ENCODE results near the gene SELENBP1. TPM values are rescaled to one million over a fixed set of nuclear protein-coding genes. Genes with fewer than 3 reads are reported as not detected.
A peak's percentile ranks its signal among the peaks of the same experiment; 100 is the strongest.
"Not testable (repeated sequence)": the region's sequence is repeated elsewhere in the genome, so short reads cannot be mapped to it uniquely, and the experiment has no call there.

The SELENBP1 gene
- total RNA-seq, 5 donors from 2014 or later (not counting 1 experiment from before 2014, with no cell fraction given), result 0.72 to 1.2 (median 0.93) TPM; not detected in 2

GRCh38 chr1:151401125-151401788 lies 28.8 kb upstream of the SELENBP1 start:
- Histone ChIP-seq H3K27ac (ENCODE audit: low read length) (no peak overlapping the region), H3K36me3 (ENCODE audit: control insufficient read depth in 2 of 2, extremely low read depth in 1 of 2, insufficient read depth in 1 of 2, low read length in 1 of 2) (peaks cover 9 to 50% of the 10 kb centered on the region in 2 donors), H3K4me3 (ENCODE audit: control insufficient read depth in 1 of 2, extremely low read depth in 1 of 2, low read length in 1 of 2) (no peak overlapping the region), H3K27me3 (replicated peaks in 1 of 2; ENCODE audit: control insufficient read depth in 2 of 2, extremely low read depth in 1 of 2, insufficient read depth in 2 of 2, low read length in 1 of 2) (no peaks in the 10 kb centered on the region), H3K4me1 (ENCODE audit: control insufficient read depth in 1 of 2, extremely low read depth in 1 of 2, insufficient read depth in 2 of 2, low read length in 2 of 2) (peaks cover 13 to 17% of the 10 kb centered on the region in 2 experiments), H3K9me3 (no peaks in the 10 kb centered on the region)
- ChIA-PET POLR2A (interaction anchor here in 1 of 2 donors (0.6 to 0.7 kb wide), 2 partner anchors 10 to 36 kb away, joined by 3 to 4 read pairs; no protein-coding TSS in a partner anchor), CTCF (interaction anchor here in 1 of 2 donors (1.3 kb wide), 1 partner anchor 60 kb away, joined by 4 read pairs; no protein-coding TSS in a partner anchor)
- H3K4me1 Mint-ChIP-seq, result peaks cover 28 to 32% (median 32%) of the 10 kb centered on the region in 3 donors
- H3K27ac Mint-ChIP-seq, result peak overlapping the region; percentile 95 to 98
- WGBS (ENCODE audit: insufficient coverage), result 98% methylated on average over 9 of the region's 13 CpGs
- H3K36me3 Mint-ChIP-seq, result peaks cover 47% of the 10 kb centered on the region
- ATAC-seq (replicated peaks in 1 of 4), result no peak
- peak overlapping the region; percentile 89 to 100 (median 97) for H3K4me3 Mint-ChIP-seq
- H3K9me3 Mint-ChIP-seq, result no peaks in the 10 kb centered on the region
- no peak for DNase-seq
- H3K27me3 Mint-ChIP-seq, result no peaks in the 10 kb centered on the region

- Histone ChIP-seq H3K27me3 (replicated peaks in 1 of 2; ENCODE audit: control insufficient read depth in 2 of 2, extremely low read depth in 1 of 2, insufficient read depth in 2 of 2, low read length in 1 of 2) (no peaks in the 10 kb centered on the region), H3K4me1 (ENCODE audit: control insufficient read depth in 1 of 2, extremely low read depth in 1 of 2, insufficient read depth in 2 of 2, low read length in 2 of 2) (peaks cover 13 to 17% of the 10 kb centered on the region in 2 experiments), H3K27ac (ENCODE audit: low read length) (peak within 1 kb of the TSS; percentile 94), H3K36me3 (ENCODE audit: control insufficient read depth in 2 of 2, extremely low read depth in 1 of 2, insufficient read depth in 1 of 2, low read length in 1 of 2) (peaks cover 9 to 33% of the 10 kb centered on the region in 2 donors), H3K4me3 (ENCODE audit: control insufficient read depth in 1 of 2, extremely low read depth in 1 of 2, low read length in 1 of 2) (peak within 1 kb of the TSS; percentile 70 to 72), H3K9me3 (no peaks in the 10 kb centered on the region)
- Mint-ChIP-seq H3K4me1 (peaks cover 28 to 32% (median 32%) of the 10 kb centered on the region in 3 donors), H3K36me3 (peaks cover 36% of the 10 kb centered on the region), H3K27me3 (no peaks in the 10 kb centered on the region), H3K9me3 (no peaks in the 10 kb centered on the region), H3K4me3 (peak within 1 kb of the TSS; percentile 89 to 100 (median 97)), H3K27ac (peak within 1 kb of the TSS; percentile 95 to 98)
- ChIA-PET CTCF (interaction anchor here (0.7 to 1.7 kb wide), 7 partner anchors 54 to 425 kb away, joined by 3 to 5 read pairs (median 3); partner anchors contain the start of genes CERS2 (in 1 of the 2) and PI4KB (in 1 of the 2)), POLR2A (interaction anchor here (0.6 to 1.3 kb wide), 7 partner anchors 60 to 440 kb away, joined by 3 to 8 read pairs (median 4); partner anchors contain the start of gene PI4KB (in 1 of the 2))
- DNase-seq, result peak; percentile 59 to 95 (median 81)
- ATAC-seq (replicated peaks in 1 of 4), result peak; percentile 93 to 95 (median 94)
- under 1% methylated on average over 50 of the region's 63 CpGs for WGBS (ENCODE audit: insufficient coverage)
Measured at GRCh38 chr1:151399324-151400171, 27.0 kb upstream of the SELENBP1 start, which contains the start of gene PSMB4. PSMB4 (plus strand) TSS chr1:151399573; CDS start chr1:151399588, 15 bp downstream.

GRCh38 chr1:151396265-151396664 lies 23.8 kb upstream of the SELENBP1 start:
- Histone ChIP-seq H3K36me3 (ENCODE audit: control insufficient read depth in 2 of 2, extremely low read depth in 1 of 2, insufficient read depth in 1 of 2, low read length in 1 of 2) (peaks cover 7 to 11% of the 10 kb centered on the region in 2 donors), H3K4me1 (ENCODE audit: control insufficient read depth in 1 of 2, extremely low read depth in 1 of 2, insufficient read depth in 2 of 2, low read length in 2 of 2) (peaks cover 13 to 17% of the 10 kb centered on the region in 2 experiments)
- Mint-ChIP-seq H3K4me1 (peaks cover 20 to 25% (median 23%) of the 10 kb centered on the region in 3 donors), H3K36me3 (peaks cover 15% of the 10 kb centered on the region)
- H3K9me3 Mint-ChIP-seq; ATAC-seq (replicated peaks in 1 of 4); H3K27ac Mint-ChIP-seq; DNase-seq; H3K4me3 ChIP-seq (ENCODE audit: control insufficient read depth in 1 of 2, extremely low read depth in 1 of 2, low read length in 1 of 2); H3K9me3 ChIP-seq; H3K27me3 ChIP-seq (replicated peaks in 1 of 2; ENCODE audit: control insufficient read depth in 2 of 2, extremely low read depth in 1 of 2, insufficient read depth in 2 of 2, low read length in 1 of 2); H3K27me3 Mint-ChIP-seq; H3K27ac ChIP-seq (ENCODE audit: low read length); CTCF ChIA-PET; H3K4me3 Mint-ChIP-seq: not testable (repeated sequence)
- no CpG with 5 or more reads among the region's 5 CpGs for WGBS (ENCODE audit: insufficient coverage)
- POLR2A ChIA-PET, result interaction anchor here in 1 of 2 donors (0.6 kb wide), 2 partner anchors 46 to 363 kb away, joined by 4 to 7 read pairs; no protein-coding TSS in a partner anchor

GRCh38 chr1:151393583-151393982 lies 21.1 kb upstream of the SELENBP1 start:
- H3K9me3 ChIP-seq, result no peaks in the 10 kb centered on the region
- CTCF ChIA-PET, result no interaction called here

GRCh38 chr1:151391079-151391563 lies 18.6 kb upstream of the SELENBP1 start:
- no CpG with 5 or more reads among the region's 3 CpGs for WGBS (ENCODE audit: insufficient coverage)
- no peak overlapping the region for H3K27ac Mint-ChIP-seq
- no peaks in the 10 kb centered on the region for H3K9me3 Mint-ChIP-seq

More at GRCh38 chr1:151393583-151393982, 21.1 kb upstream of the SELENBP1 start:
- no peaks in the 10 kb centered on the region for H3K36me3 ChIP-seq (ENCODE audit: control insufficient read depth in 2 of 2, extremely low read depth in 1 of 2, insufficient read depth in 1 of 2, low read length in 1 of 2)
- Mint-ChIP-seq H3K4me3 (no peak overlapping the region), H3K4me1 (peaks cover 0 to 4% (median 0%) of the 10 kb centered on the region in 3 donors), H3K36me3 (no peaks in the 10 kb centered on the region), H3K27me3 (peaks cover 0 to 2% of the 10 kb centered on the region in 2 donors), H3K9me3 (no peaks in the 10 kb centered on the region), H3K27ac (no peak overlapping the region)
- peaks cover under 1 to 2% of the 10 kb centered on the region in 2 experiments for H3K4me1 ChIP-seq (ENCODE audit: control insufficient read depth in 1 of 2, extremely low read depth in 1 of 2, insufficient read depth in 2 of 2, low read length in 2 of 2)
- H3K4me3 ChIP-seq (ENCODE audit: control insufficient read depth in 1 of 2, extremely low read depth in 1 of 2, low read length in 1 of 2), result no peak overlapping the region
- H3K27ac ChIP-seq (ENCODE audit: low read length), result no peak overlapping the region
- DNase-seq (no peak), ATAC-seq (replicated peaks in 1 of 4) (no peak)
- peaks cover 0 to 8% of the 10 kb centered on the region in 2 experiments for H3K27me3 ChIP-seq (replicated peaks in 1 of 2; ENCODE audit: control insufficient read depth in 2 of 2, extremely low read depth in 1 of 2, insufficient read depth in 2 of 2, low read length in 1 of 2)
- POLR2A ChIA-PET, result no interaction called here

More at GRCh38 chr1:151391079-151391563, 18.6 kb upstream of the SELENBP1 start:
- no peak for DNase-seq
- Mint-ChIP-seq H3K4me3 (no peak overlapping the region), H3K27me3 (peaks cover 0 to 2% of the 10 kb centered on the region in 2 donors), H3K4me1 (no peaks in the 10 kb centered on the region), H3K36me3 (no peaks in the 10 kb centered on the region)
- Histone ChIP-seq H3K27ac (ENCODE audit: low read length) (no peak overlapping the region), H3K36me3 (ENCODE audit: control insufficient read depth in 2 of 2, extremely low read depth in 1 of 2, insufficient read depth in 1 of 2, low read length in 1 of 2) (no peaks in the 10 kb centered on the region), H3K4me3 (ENCODE audit: control insufficient read depth in 1 of 2, extremely low read depth in 1 of 2, low read length in 1 of 2) (no peak overlapping the region), H3K27me3 (replicated peaks in 1 of 2; ENCODE audit: control insufficient read depth in 2 of 2, extremely low read depth in 1 of 2, insufficient read depth in 2 of 2, low read length in 1 of 2) (peaks cover 0 to 8% of the 10 kb centered on the region in 2 experiments), H3K9me3 (no peaks in the 10 kb centered on the region), H3K4me1 (ENCODE audit: control insufficient read depth in 1 of 2, extremely low read depth in 1 of 2, insufficient read depth in 2 of 2, low read length in 2 of 2) (no peaks in the 10 kb centered on the region)
- ChIA-PET POLR2A (no interaction called here), CTCF (interaction anchor here in 1 of 2 donors (0.5 kb wide), 1 partner anchor 15 kb away, joined by 4 read pairs; no protein-coding TSS in a partner anchor)
- ATAC-seq (replicated peaks in 1 of 4), result no peak

Data from T-cell (primary cell).